ENCODE data around the gene IFI27L1. TPM values are rescaled to one million over a fixed set of nuclear protein-coding genes. Genes with fewer than 3 reads are reported as not detected.

Gene IFI27L1
- total RNA-seq, 1 donor from 2014 or later = 5.7 TPM

GRCh38 chr14:94126419-94126677 is 45.2 kb downstream of the IFI27L1 start:
- Histone ChIP-seq H3K4me3 (ENCODE audit: low read length in 3 of 3) (no peak overlapping the region), H3K9ac (ENCODE audit: low read depth in 1 of 3, low read length in 3 of 3) (no peak overlapping the region), H3K9me3 (ENCODE audit: control insufficient read depth in 3 of 3, low read length in 3 of 3) (no peaks in the 10 kb centered on the region), H3K4me1 (ENCODE audit: control insufficient read depth in 3 of 3, insufficient read depth in 3 of 3, low read length in 3 of 3) (peaks cover 0 to 14% (median 8%) of the 10 kb centered on the region in 3 donors), H3K36me3 (ENCODE audit: control insufficient read depth in 3 of 3, insufficient read depth in 3 of 3, low read length in 3 of 3) (no peaks in the 10 kb centered on the region), H3K27ac (ENCODE audit: low read depth, low read length) (no peak overlapping the region), H3K27me3 (ENCODE audit: control insufficient read depth in 3 of 3, insufficient read depth in 3 of 3, low read length in 3 of 3) (peaks cover 0 to 8% (median 0%) of the 10 kb centered on the region in 3 donors)

GRCh38 chr14:94126800-94127199 is 45.7 kb downstream of the IFI27L1 start:
- Histone ChIP-seq H3K9me3 (ENCODE audit: control insufficient read depth in 3 of 3, low read length in 3 of 3) (no peaks in the 10 kb centered on the region), H3K4me3 (ENCODE audit: low read length in 3 of 3) (no peak overlapping the region), H3K36me3 (ENCODE audit: control insufficient read depth in 3 of 3, insufficient read depth in 3 of 3, low read length in 3 of 3) (no peaks in the 10 kb centered on the region), H3K9ac (ENCODE audit: low read depth in 1 of 3, low read length in 3 of 3) (no peak overlapping the region), H3K4me1 (ENCODE audit: control insufficient read depth in 3 of 3, insufficient read depth in 3 of 3, low read length in 3 of 3) (peaks cover 0 to 14% (median 8%) of the 10 kb centered on the region in 3 donors), H3K27ac (ENCODE audit: low read depth, low read length) (no peak overlapping the region), H3K27me3 (ENCODE audit: control insufficient read depth in 3 of 3, insufficient read depth in 3 of 3, low read length in 3 of 3) (peaks cover 0 to 8% (median 0%) of the 10 kb centered on the region in 3 donors)

- Histone ChIP-seq H3K9ac (ENCODE audit: low read depth in 1 of 3, low read length in 3 of 3) (no peak overlapping the region), H3K27me3 (ENCODE audit: control insufficient read depth in 3 of 3, insufficient read depth in 3 of 3, low read length in 3 of 3) (peaks cover 0 to 8% (median 0%) of the 10 kb centered on the region in 3 donors), H3K9me3 (ENCODE audit: control insufficient read depth in 3 of 3, low read length in 3 of 3) (no peaks in the 10 kb centered on the region), H3K4me1 (ENCODE audit: control insufficient read depth in 3 of 3, insufficient read depth in 3 of 3, low read length in 3 of 3) (peaks cover 0 to 14% (median 8%) of the 10 kb centered on the region in 3 donors), H3K4me3 (ENCODE audit: low read length in 3 of 3) (no peak overlapping the region), H3K36me3 (ENCODE audit: control insufficient read depth in 3 of 3, insufficient read depth in 3 of 3, low read length in 3 of 3) (no peaks in the 10 kb centered on the region), H3K27ac (ENCODE audit: low read depth, low read length) (no peak overlapping the region)
Measured at GRCh38 chr14:94127330-94127729, 46.2 kb downstream of the IFI27L1 start.

- Histone ChIP-seq H3K4me1 (ENCODE audit: control insufficient read depth in 3 of 3, insufficient read depth in 3 of 3, low read length in 3 of 3) (peaks cover 0 to 14% (median 8%) of the 10 kb centered on the region in 3 donors), H3K9me3 (ENCODE audit: control insufficient read depth in 3 of 3, low read length in 3 of 3) (no peaks in the 10 kb centered on the region), H3K27ac (ENCODE audit: low read depth, low read length) (peak overlapping the region; percentile 70), H3K36me3 (ENCODE audit: control insufficient read depth in 3 of 3, insufficient read depth in 3 of 3, low read length in 3 of 3) (no peaks in the 10 kb centered on the region), H3K4me3 (ENCODE audit: low read length in 3 of 3) (peak overlapping the region in 2 of 3 donors; percentile 67 to 74), H3K27me3 (ENCODE audit: control insufficient read depth in 3 of 3, insufficient read depth in 3 of 3, low read length in 3 of 3) (peaks cover 0 to 8% (median 0%) of the 10 kb centered on the region in 3 donors), H3K9ac (ENCODE audit: low read depth in 1 of 3, low read length in 3 of 3) (no peak overlapping the region)
Measured at GRCh38 chr14:94128216-94128839, 47.2 kb downstream of the IFI27L1 start.

GRCh38 chr14:94129111-94129757 is 48.1 kb downstream of the IFI27L1 start, which contains the start of gene IFI27L2:
Gene IFI27L2 (minus strand): TSS chr14:94129604. CDS start chr14:94129564, 40 bp downstream.
- Histone ChIP-seq H3K4me3 (ENCODE audit: low read length in 3 of 3) (peak within 1 kb of the TSS; percentile 62 to 85 (median 67)), H3K4me1 (ENCODE audit: control insufficient read depth in 3 of 3, insufficient read depth in 3 of 3, low read length in 3 of 3) (peaks cover 0 to 14% (median 8%) of the 10 kb centered on the region in 3 donors), H3K9me3 (ENCODE audit: control insufficient read depth in 3 of 3, low read length in 3 of 3) (no peaks in the 10 kb centered on the region), H3K27ac (ENCODE audit: low read depth, low read length) (peak within 1 kb of the TSS; percentile 70), H3K36me3 (ENCODE audit: control insufficient read depth in 3 of 3, insufficient read depth in 3 of 3, low read length in 3 of 3) (no peaks in the 10 kb centered on the region), H3K9ac (ENCODE audit: low read depth in 1 of 3, low read length in 3 of 3) (peak within 1 kb of the TSS; percentile 57 to 80 (median 65)), H3K27me3 (ENCODE audit: control insufficient read depth in 3 of 3, insufficient read depth in 3 of 3, low read length in 3 of 3) (peaks cover 0 to 8% (median 0%) of the 10 kb centered on the region in 3 donors)

- Histone ChIP-seq H3K4me3 (ENCODE audit: low read length in 3 of 3) (peak overlapping the region; percentile 62 to 85 (median 67)), H3K4me1 (ENCODE audit: control insufficient read depth in 3 of 3, insufficient read depth in 3 of 3, low read length in 3 of 3) (peaks cover 0 to 14% (median 8%) of the 10 kb centered on the region in 3 donors), H3K27me3 (ENCODE audit: control insufficient read depth in 3 of 3, insufficient read depth in 3 of 3, low read length in 3 of 3) (peaks cover 0 to 8% (median 0%) of the 10 kb centered on the region in 3 donors), H3K27ac (ENCODE audit: low read depth, low read length) (peak overlapping the region; percentile 70), H3K36me3 (ENCODE audit: control insufficient read depth in 3 of 3, insufficient read depth in 3 of 3, low read length in 3 of 3) (no peaks in the 10 kb centered on the region), H3K9ac (ENCODE audit: low read depth in 1 of 3, low read length in 3 of 3) (peak overlapping the region in 1 of 3 donors; percentile 70), H3K9me3 (ENCODE audit: control insufficient read depth in 3 of 3, low read length in 3 of 3) (no peaks in the 10 kb centered on the region)
Measured at GRCh38 chr14:94129758-94130414, 48.8 kb downstream of the IFI27L1 start.

GRCh38 chr14:94132285-94132887 is 51.3 kb downstream of the IFI27L1 start:
- peaks cover 0 to 11% (median 0%) of the 10 kb centered on the region in 3 donors for H3K27me3 ChIP-seq (ENCODE audit: control insufficient read depth in 3 of 3, insufficient read depth in 3 of 3, low read length in 3 of 3)
- H3K4me3 ChIP-seq (ENCODE audit: low read length in 3 of 3) = no peak overlapping the region
- H3K9ac ChIP-seq (ENCODE audit: low read depth in 1 of 3, low read length in 3 of 3) = no peak overlapping the region
- no peaks in the 10 kb centered on the region for H3K36me3 ChIP-seq (ENCODE audit: control insufficient read depth in 3 of 3, insufficient read depth in 3 of 3, low read length in 3 of 3)
- H3K9me3 ChIP-seq (ENCODE audit: control insufficient read depth in 3 of 3, low read length in 3 of 3) = peaks cover 0 to 1% (median 0%) of the 10 kb centered on the region in 3 donors
- H3K4me1 ChIP-seq (ENCODE audit: control insufficient read depth in 3 of 3, insufficient read depth in 3 of 3, low read length in 3 of 3) = peaks cover 0 to 14% (median 8%) of the 10 kb centered on the region in 3 donors
- no peak overlapping the region for H3K27ac ChIP-seq (ENCODE audit: low read depth, low read length)

- H3K36me3 ChIP-seq (ENCODE audit: control insufficient read depth in 3 of 3, insufficient read depth in 3 of 3, low read length in 3 of 3) = no peaks in the 10 kb centered on the region
- H3K4me1 ChIP-seq (ENCODE audit: control insufficient read depth in 3 of 3, insufficient read depth in 3 of 3, low read length in 3 of 3) = no peaks in the 10 kb centered on the region
- H3K4me3 ChIP-seq (ENCODE audit: low read length in 3 of 3) = no peak overlapping the region
- peaks cover 0 to 17% (median 12%) of the 10 kb centered on the region in 3 donors for H3K27me3 ChIP-seq (ENCODE audit: control insufficient read depth in 3 of 3, insufficient read depth in 3 of 3, low read length in 3 of 3)
- H3K9me3 ChIP-seq (ENCODE audit: control insufficient read depth in 3 of 3, low read length in 3 of 3) = peaks cover 0 to 1% (median 0%) of the 10 kb centered on the region in 3 donors
- H3K9ac ChIP-seq (ENCODE audit: low read depth in 1 of 3, low read length in 3 of 3) = no peak overlapping the region
- no peak overlapping the region for H3K27ac ChIP-seq (ENCODE audit: low read depth, low read length)
Measured at GRCh38 chr14:94135476-94135875, 54.4 kb downstream of the IFI27L1 start.

GRCh38 chr14:94136575-94137331 is 55.6 kb downstream of the IFI27L1 start:
- no peaks in the 10 kb centered on the region for H3K36me3 ChIP-seq (ENCODE audit: control insufficient read depth in 3 of 3, insufficient read depth in 3 of 3, low read length in 3 of 3)

More at GRCh38 chr14:94136575-94137331, 55.6 kb downstream of the IFI27L1 start:
- H3K9me3 ChIP-seq (ENCODE audit: control insufficient read depth in 3 of 3, low read length in 3 of 3) = peaks cover 0 to 1% (median 0%) of the 10 kb centered on the region in 3 donors
- peak overlapping the region in 1 of 3 donors; percentile 32 for H3K4me3 ChIP-seq (ENCODE audit: low read length in 3 of 3)
- H3K27ac ChIP-seq (ENCODE audit: low read depth, low read length) = no peak overlapping the region
- peaks cover 0 to 17% (median 12%) of the 10 kb centered on the region in 3 donors for H3K27me3 ChIP-seq (ENCODE audit: control insufficient read depth in 3 of 3, insufficient read depth in 3 of 3, low read length in 3 of 3)
- no peak overlapping the region for H3K9ac ChIP-seq (ENCODE audit: low read depth in 1 of 3, low read length in 3 of 3)
- H3K4me1 ChIP-seq (ENCODE audit: control insufficient read depth in 3 of 3, insufficient read depth in 3 of 3, low read length in 3 of 3) = no peaks in the 10 kb centered on the region

Data from skeletal muscle tissue (tissue), 4 donors.